HCT116 (cell line): ENCODE results near the gene NCOR1. TPM values are rescaled to one million over a fixed set of nuclear protein-coding genes. Genes with fewer than 3 reads are reported as not detected.

Experiments used
- ATAC-seq: fragments of 200-7000 bp; cut with Tn5 transposase; 2 replicates; pipeline ENCODE4 v1.9.1; 2020; ENCODE audit warnings: mild to moderate bottlenecking, moderate library complexity
- BruUV-seq: library from RNA; stranded (reverse); fragments of 400-500 nt; replicated peaks from 2 replicates; lab custom pipeline; 2021; lab: Mats Ljungman, UMichigan
- CTCF ChIA-PET: fragments of 300-600 bp; sonication (Branson Sonifier 250); formaldehyde crosslinking; loops from one replicate; lab custom pipeline; 2021; ENCODE audit warnings: antibody characterized with exemption; lab: Charles Lee
- POLR2A ChIA-PET: fragments of 300-600, 350-600 bp; sonication (Branson Sonifier 250); formaldehyde crosslinking; loops from one replicate; lab custom pipeline; 2021; ENCODE audit warnings: antibody characterized with exemption; lab: Charles Lee
- RAD21 ChIA-PET, 2 experiments: fragments of 300-600 bp; sonication (Branson Sonifier 250); formaldehyde crosslinking; loops; one replicate each; lab custom pipeline; 2023; ENCODE audit warnings: low total read pairs in 2 of 2; ENCODE audit not compliant: uncharacterized antibody in 2 of 2, unreplicated experiment in 2 of 2, low non-redundant PET in 1 of 2; lab: Charles Lee
- DNase-seq: peaks from one replicate; pipeline ENCODE4 v3.0.0-alpha.2; 2010; ENCODE audit warnings: low read depth, low spot score
- H2AFZ ChIP-seq: fragments of 200-600 bp; shearing (Covaris generic), sonication (generic); 2 replicates; pipeline ENCODE4 v1.6.1; 2017; ENCODE audit warnings: low read depth, mixed run types, mixed read lengths, antibody characterized with exemption, low read length; ENCODE audit not compliant: poor library complexity, severe bottlenecking
- H3K27ac ChIP-seq: 2 replicates; pipeline ENCODE4 v1.5.1; 2012; ENCODE audit warnings: low read depth, low read length
- H3K27me3 ChIP-seq: fragments of 200-600 bp; sonication (generic); 2 replicates; pipeline ENCODE4 v1.6.1; 2016; ENCODE audit warnings: mixed run types, low read length, mixed read lengths; ENCODE audit not compliant: insufficient read depth
- H3K36me3 ChIP-seq, 2 experiments: fragments of 200-500 bp in 1 of 2; fragments of 200-600 bp in 1 of 2; sonication (Bioruptor generic) in 1 of 2; sonication (generic) in 1 of 2; 2 replicates each; pipeline versions ENCODE4 v1.5.1 to v1.6.1; 2014 to 2016; ENCODE audit warnings: low read length in 2 of 2, inconsistent platforms in 1 of 2, mixed read lengths in 1 of 2, mixed run types in 1 of 2; ENCODE audit not compliant: insufficient read depth in 2 of 2, control insufficient read depth in 1 of 2
- H3K4me1 ChIP-seq, 2 experiments: fragments of 200-600 bp in 1 of 2; sonication (generic) in 1 of 2; 2 replicates each; pipeline versions ENCODE4 v1.5.1 to v1.6.1; 2012 to 2017; ENCODE audit warnings: low read length in 2 of 2, inconsistent platforms in 1 of 2, mild to moderate bottlenecking in 1 of 2, mixed read lengths in 1 of 2, mixed run types in 1 of 2, moderate library complexity in 1 of 2; ENCODE audit not compliant: insufficient read depth in 2 of 2, control insufficient read depth in 1 of 2
- H3K4me2 ChIP-seq: fragments of 200-600 bp; sonication (generic); 2 replicates; pipeline ENCODE4 v1.6.1; 2017; ENCODE audit warnings: mixed run types, low read length, mixed read lengths
- H3K4me3 ChIP-seq, 2 experiments: fragments of 200-600 bp in 1 of 2; sonication (generic) in 1 of 2; replicated peaks in 1 of 2; 2 replicates each; pipeline ENCODE4 v1.5.1; 2011 to 2016; ENCODE audit warnings: low read length in 2 of 2, control low read depth in 1 of 2, low read depth in 1 of 2, mild to moderate bottlenecking in 1 of 2, mixed read lengths in 1 of 2, mixed run types in 1 of 2
- H3K79me2 ChIP-seq: fragments of 200-600 bp; sonication (generic); 2 replicates; pipeline ENCODE4 v1.6.1; 2017; ENCODE audit warnings: mild to moderate bottlenecking, mixed run types, low read length, moderate library complexity, mixed read lengths; ENCODE audit not compliant: insufficient read depth
- H3K9ac ChIP-seq: fragments of 200-600 bp; sonication (generic); 2 replicates; pipeline ENCODE4 v1.6.1; 2016; ENCODE audit warnings: low read length, mixed read lengths
- H3K9me2 ChIP-seq: fragments of 200-600 bp; sonication (generic), shearing (Covaris generic); 2 replicates; pipeline ENCODE4 v1.6.1; 2017; ENCODE audit warnings: mixed run types, mild to moderate bottlenecking, moderate library complexity; ENCODE audit not compliant: insufficient read depth
- H3K9me3 ChIP-seq, 2 experiments: fragments of 200-500 bp in 1 of 2; fragments of 200-600 bp in 1 of 2; sonication (Bioruptor generic) in 1 of 2; sonication (generic) in 1 of 2; 2 replicates each; pipeline ENCODE4 v1.6.1; 2014 to 2017; ENCODE audit warnings: low read length in 2 of 2, mixed read lengths in 2 of 2, inconsistent platforms in 1 of 2, low read depth in 1 of 2, mild to moderate bottlenecking in 1 of 2, mixed run types in 1 of 2, moderate library complexity in 1 of 2; ENCODE audit not compliant: control insufficient read depth in 1 of 2, insufficient read depth in 1 of 2
- H4K20me1 ChIP-seq: fragments of 200-600 bp; sonication (generic), shearing (Covaris generic); 2 replicates; pipeline ENCODE4 v1.6.1; 2017; ENCODE audit warnings: mixed run types, mild to moderate bottlenecking, moderate library complexity; ENCODE audit not compliant: insufficient read depth
- CBX3 ChIP-seq: IDR thresholded peaks from 2 replicates; pipeline ENCODE4 v1.6.1; 2012; ENCODE audit warnings: low read depth
- CEBPB ChIP-seq: IDR thresholded peaks from 2 replicates; pipeline ENCODE4 v1.6.1; 2012; ENCODE audit warnings: low read depth
- EGR1 ChIP-seq: IDR thresholded peaks from 2 replicates; pipeline ENCODE4 v1.6.1; 2012; ENCODE audit warnings: low read depth
- EZH2 ChIP-seq: fragments of 200-600 bp; sonication (generic); IDR thresholded peaks from 2 replicates; pipeline ENCODE4 v1.6.1; 2017; ENCODE audit warnings: antibody characterized with exemption, mixed run types
- EZH2phosphoT487 ChIP-seq: fragments of 200-600 bp; IDR thresholded peaks from 2 replicates; pipeline ENCODE4 v1.6.1; 2018; ENCODE audit warnings: antibody characterized with exemption, borderline replicate concordance
- JUND ChIP-seq: IDR thresholded peaks from 2 replicates; pipeline ENCODE4 v1.6.1; 2012
- POLR2A ChIP-seq: IDR thresholded peaks from 2 replicates; pipeline ENCODE4 v1.7.0; 2011; ENCODE audit warnings: borderline replicate concordance; ENCODE audit not compliant: insufficient read depth, insufficient read length; ENCODE audit errors: extremely low read depth
- RAD21 ChIP-seq: IDR thresholded peaks from 2 replicates; pipeline ENCODE4 v1.6.1; 2012; ENCODE audit warnings: low read depth, mild to moderate bottlenecking
- REST ChIP-seq: IDR thresholded peaks from 2 replicates; pipeline ENCODE4 v1.6.1; 2012; ENCODE audit warnings: low read depth
- SIN3A ChIP-seq: IDR thresholded peaks from 2 replicates; pipeline ENCODE4 v1.6.1; 2012; ENCODE audit warnings: low read depth
- TCF7L2 ChIP-seq: IDR thresholded peaks from 2 replicates; pipeline ENCODE4 v1.7.0; 2011; ENCODE audit warnings: borderline replicate concordance, inconsistent platforms; ENCODE audit not compliant: insufficient read depth, insufficient read length; ENCODE audit errors: extremely low read depth
- YY1 ChIP-seq: IDR thresholded peaks from 2 replicates; pipeline ENCODE4 v1.6.1; 2011; ENCODE audit warnings: low read length, low read depth, moderate library complexity, mild to moderate bottlenecking; ENCODE audit not compliant: insufficient replicate concordance; ENCODE audit errors: extremely low read depth
- ZNF274 ChIP-seq: fragments of 200-500 bp; sonication (Bioruptor generic); IDR thresholded peaks from 2 replicates; pipeline ENCODE4 v1.6.1; 2014; ENCODE audit warnings: mild to moderate bottlenecking, low read depth, low read length, inconsistent platforms
- intact Hi-C: fragments of 100-400 bp; cut with micrococcal nuclease; formaldehyde crosslinking; loops from 2 replicates; pipeline ENCODE4 v1.10.0; 2022
- total RNA-seq: library from RNA; stranded (reverse); gene quantifications from one replicate; pipeline ENCODE4 v1.2.1, GENCODE V29; 2021; ENCODE audit not compliant: unreplicated experiment
- TF ChIP-seq, protein P1 (sequence below): IDR thresholded peaks from 2 replicates; pipeline ENCODE4 v1.6.1; 2012
- TF ChIP-seq, protein P2 (sequence below): IDR thresholded peaks from 2 replicates; pipeline ENCODE4 v1.6.1; 2011; ENCODE audit warnings: mild to moderate bottlenecking, low read length, moderate library complexity; ENCODE audit not compliant: insufficient replicate concordance; ENCODE audit errors: extremely low read depth

Gene NCOR1
- total RNA-seq, 1 experiment from 2014 or later = 43.7 TPM

DNA sequence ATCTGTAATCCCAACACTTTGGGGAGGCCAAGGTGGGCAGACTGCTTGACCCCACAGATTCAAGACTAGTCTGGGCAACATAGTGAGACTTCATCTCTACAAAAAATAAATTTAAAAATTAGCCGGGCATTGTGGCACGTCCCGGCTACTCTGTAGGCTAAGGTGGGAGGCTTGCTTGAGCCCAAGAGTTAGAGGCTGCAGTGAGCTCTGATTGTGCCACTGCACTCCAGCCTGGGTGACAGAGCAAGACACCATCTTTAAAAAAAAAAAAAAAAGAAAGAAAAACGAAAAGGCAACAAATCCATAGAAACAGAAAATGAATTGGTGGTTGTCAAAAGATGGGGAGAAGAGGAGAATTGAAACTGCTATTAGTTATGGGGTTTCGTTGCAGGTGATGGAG, 27.7 kb downstream of the NCOR1 start:
- Histone ChIP-seq H3K9me2 (no peaks in the 10 kb centered on the region), H3K36me3 (0 out of 4 replicates have a peak, but pooled peaks cover 2 to 3% of the 10 kb centered on the region in 2 experiments), H3K4me1 (peaks cover 0 to 6% of the 10 kb centered on the region in 2 experiments; a peak in 1 of 4 replicates), H3K27me3 (no peaks in the 10 kb centered on the region), H3K9ac (no peak overlapping the region), H3K79me2 (peaks cover 93% of the 10 kb centered on the region), H3K4me2 (no peak overlapping the region)
- BruUV-seq = no TSS peak
- intact Hi-C loops = no loop called here
- RAD21 ChIA-PET = no interaction called here
- no peak for ATAC-seq
- TF ChIP-seq TCF7L2 (no peak), CEBPB (no peak), EGR1 (no peak), POLR2A (no peak), ZNF274 (no peak), CBX3 (no peak), JUND (no peak), RAD21 (no peak), REST (no peak), EZH2 (no peak), SIN3A (no peak), YY1 (no peak), EZH2phosphoT487 (no peak)
- TF ChIP-seq, protein P1, sequence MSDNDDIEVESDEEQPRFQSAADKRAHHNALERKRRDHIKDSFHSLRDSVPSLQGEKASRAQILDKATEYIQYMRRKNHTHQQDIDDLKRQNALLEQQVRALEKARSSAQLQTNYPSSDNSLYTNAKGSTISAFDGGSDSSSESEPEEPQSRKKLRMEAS = no peak
- TF ChIP-seq, protein P2, sequence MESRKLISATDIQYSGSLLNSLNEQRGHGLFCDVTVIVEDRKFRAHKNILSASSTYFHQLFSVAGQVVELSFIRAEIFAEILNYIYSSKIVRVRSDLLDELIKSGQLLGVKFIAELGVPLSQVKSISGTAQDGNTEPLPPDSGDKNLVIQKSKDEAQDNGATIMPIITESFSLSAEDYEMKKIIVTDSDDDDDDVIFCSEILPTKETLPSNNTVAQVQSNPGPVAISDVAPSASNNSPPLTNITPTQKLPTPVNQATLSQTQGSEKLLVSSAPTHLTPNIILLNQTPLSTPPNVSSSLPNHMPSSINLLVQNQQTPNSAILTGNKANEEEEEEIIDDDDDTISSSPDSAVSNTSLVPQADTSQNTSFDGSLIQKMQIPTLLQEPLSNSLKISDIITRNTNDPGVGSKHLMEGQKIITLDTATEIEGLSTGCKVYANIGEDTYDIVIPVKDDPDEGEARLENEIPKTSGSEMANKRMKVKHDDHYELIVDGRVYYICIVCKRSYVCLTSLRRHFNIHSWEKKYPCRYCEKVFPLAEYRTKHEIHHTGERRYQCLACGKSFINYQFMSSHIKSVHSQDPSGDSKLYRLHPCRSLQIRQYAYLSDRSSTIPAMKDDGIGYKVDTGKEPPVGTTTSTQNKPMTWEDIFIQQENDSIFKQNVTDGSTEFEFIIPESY = no peak
- TF ChIP-seq, all 23 proteins: peak for 0
- Histone ChIP-seq H4K20me1 (peaks cover 15% of the 10 kb centered on the region; the same call in 1 of the 2 replicates), H2AFZ (no peak overlapping the region), H3K9me3 (no peaks in the 10 kb centered on the region), H3K27ac (no peak overlapping the region), H3K4me3 (no peak overlapping the region)
- POLR2A ChIA-PET = no interaction called here
- CTCF ChIA-PET = no interaction called here
- no peak for DNase-seq
